Measurements from ENCODE around the gene HLA-DPA1. TPM values are rescaled to one million over a fixed set of nuclear protein-coding genes. Genes with fewer than 3 reads are reported as not detected.

HLA-DPA1 gene
- total RNA-seq, 1 experiment from 2014 or later = 2.6 TPM

- Mint-ChIP-seq H3K27ac (no peak overlapping the region), H3K4me1 (peaks cover 8% of the 10 kb centered on the region in 2 experiments), H3K27me3 (ENCODE audit: low read depth) (peaks cover 42% of the 10 kb centered on the region), H3K4me3 (no peak overlapping the region), H3K9me3 (peaks cover 31 to 35% of the 10 kb centered on the region in 2 experiments), H3K36me3 (ENCODE audit: insufficient read depth in 1 of 3, low read depth in 3 of 3) (peaks cover 4 to 23% (median 17%) of the 10 kb centered on the region in 3 experiments)
- H3K79me1 ChIP-seq (ENCODE audit: insufficient read depth, low read depth, low read length, poor library complexity, severe bottlenecking) = no peaks in the 10 kb centered on the region
- H3K18ac ChIP-seq (ENCODE audit: insufficient read length, low read depth, low read length) = no peak overlapping the region
- no peak overlapping the region for H2BK5ac ChIP-seq (ENCODE audit: insufficient read length, low read length)
- WGBS (ENCODE audit: extremely low coverage, insufficient read length, low lambda C conversion rate) = no CpG with 5 or more reads among the region's 1 CpG
- no peaks in the 10 kb centered on the region for H4K20me1 ChIP-seq (ENCODE audit: control insufficient read depth, insufficient read depth, insufficient read length)
- peak; percentile 6 for DNase-seq
- H4K8ac ChIP-seq (replicated peaks; ENCODE audit: insufficient read length, low read depth, low read length) = no peak overlapping the region
- H4K91ac ChIP-seq (ENCODE audit: insufficient read length, low read depth, low read length) = no peak overlapping the region
- no peak overlapping the region for H4K5ac ChIP-seq (ENCODE audit: insufficient read length, low read depth, low read length)
- no peaks in the 10 kb centered on the region for H3K9me3 ChIP-seq (ENCODE audit: control insufficient read depth, low read depth, low read length)
- H3K27me3 ChIP-seq (ENCODE audit: insufficient read depth, low read length) = no peaks in the 10 kb centered on the region
- H3K56ac ChIP-seq (ENCODE audit: insufficient read length, low read depth, low read length) = no peak overlapping the region
- no peak overlapping the region for H2BK120ac ChIP-seq (ENCODE audit: low read depth, low read length, poor library complexity, severe bottlenecking)
- no peaks in the 10 kb centered on the region for H3K4me1 ChIP-seq (ENCODE audit: insufficient read depth, low read length)
- no peak overlapping the region for H3K4ac ChIP-seq (ENCODE audit: low read depth, low read length)
- H2BK12ac ChIP-seq (ENCODE audit: insufficient read length, low read depth, low read length) = no peak overlapping the region
- no peaks in the 10 kb centered on the region for H3K79me2 ChIP-seq (ENCODE audit: insufficient read depth, low read length)
- no peak overlapping the region for H3K4me2 ChIP-seq (ENCODE audit: insufficient read depth, insufficient read length, low read length)
- no peak overlapping the region for H2BK15ac ChIP-seq (ENCODE audit: low read depth, low read length)
- H3K27ac ChIP-seq (ENCODE audit: insufficient read length, low read depth, low read length) = no peak overlapping the region
- no peak overlapping the region for H2AK5ac ChIP-seq (ENCODE audit: insufficient read length, low read length)
- H3T11ph ChIP-seq (ENCODE audit: low read length) = no peak overlapping the region
- no peaks in the 10 kb centered on the region for H3K23me2 ChIP-seq (ENCODE audit: insufficient read length, low read depth, low read length, poor library complexity, severe bottlenecking)
- H3K14ac ChIP-seq (ENCODE audit: insufficient read depth, low read length) = no peak overlapping the region
- H3K9ac ChIP-seq (ENCODE audit: extremely low read depth, insufficient read length, low read length) = no peak overlapping the region
- no peak for TF ChIP-seq CTCF (conservative IDR thresholded peaks at IDR 0.05)
- H2BK20ac ChIP-seq (ENCODE audit: low read depth, low read length, poor library complexity, severe bottlenecking) = no peak overlapping the region
- H2AFZ ChIP-seq (ENCODE audit: low read length) = no peak overlapping the region
- H3K23ac ChIP-seq (ENCODE audit: insufficient read length, low read depth, low read length) = no peak overlapping the region
Measured at GRCh38 chr6:33104887-33105286, 31.4 kb upstream of the HLA-DPA1 start.

Data from H9 (cell line).